NCI-H345 treated with DMSO at 0.1 percent for 48 hours (cell line): ENCODE measurements around the gene ACOT6.
"Not testable (repeated sequence)": the region's sequence is repeated elsewhere in the genome, so short reads cannot be mapped to it uniquely, and the experiment has no call there.

Experiments used
- DNase-seq: peaks from one replicate; lab custom pipeline; 2025; ENCODE audit not compliant: unreplicated experiment; lab: John Stamatoyannopoulos, UW

The ACOT6 gene

GRCh38 chr14:73594491-73594890 is 17.8 kb upstream of the ACOT6 start:
- no peak for DNase-seq

GRCh38 chr14:73599499-73599898 is 12.8 kb upstream of the ACOT6 start:
- DNase-seq: no peak

GRCh38 chr14:73602994-73603393 is 9.3 kb upstream of the ACOT6 start:
- no peak for DNase-seq

GRCh38 chr14:73606271-73606670 is 6.0 kb upstream of the ACOT6 start:
- DNase-seq: no peak

GRCh38 chr14:73607241-73607640 is 5.1 kb upstream of the ACOT6 start:
- DNase-seq: no peak

- no peak for DNase-seq
Observed at GRCh38 chr14:73610687-73611086, 1.6 kb upstream of the ACOT6 start.

- no peak for DNase-seq
Observed at GRCh38 chr14:73613046-73613383, 698 bp downstream of the ACOT6 start.

- no peak for DNase-seq
Observed at GRCh38 chr14:73613419-73613963, 1.2 kb downstream of the ACOT6 start.

GRCh38 chr14:73616831-73617230 is 4.5 kb downstream of the ACOT6 start:
- no peak for DNase-seq

GRCh38 chr14:73619524-73619923 is 7.2 kb downstream of the ACOT6 start:
- no peak for DNase-seq

GRCh38 chr14:73620268-73620667 is 8.0 kb downstream of the ACOT6 start:
- DNase-seq: no peak

GRCh38 chr14:73623504-73624054 is 11.3 kb downstream of the ACOT6 start:
- DNase-seq: no peak

GRCh38 chr14:73625706-73626105 is 13.4 kb downstream of the ACOT6 start:
- DNase-seq: no peak

GRCh38 chr14:73627151-73627558 is 14.8 kb downstream of the ACOT6 start:
- no peak for DNase-seq

GRCh38 chr14:73630009-73630780 is 17.9 kb downstream of the ACOT6 start:
- DNase-seq: no peak

GRCh38 chr14:73633116-73634010 is 21.0 kb downstream of the ACOT6 start:
- DNase-seq: peak; percentile 61

- DNase-seq: peak; percentile 50
Observed at GRCh38 chr14:73634011-73634833, 21.9 kb downstream of the ACOT6 start.

- DNase-seq: not testable (repeated sequence)
Observed at GRCh38 chr14:73636355-73636754, 24.0 kb downstream of the ACOT6 start.

- no peak for DNase-seq
Observed at GRCh38 chr14:73637830-73638229, 25.5 kb downstream of the ACOT6 start.

GRCh38 chr14:73640796-73641365 is 28.6 kb downstream of the ACOT6 start:
- DNase-seq: no peak
